GM23248 (cell line): ENCODE measurements around the gene CCDC158. TPM values are rescaled to one million over a fixed set of nuclear protein-coding genes. Genes with fewer than 3 reads are reported as not detected.
"Not testable (repeated sequence)": the region's sequence is repeated elsewhere in the genome, so short reads cannot be mapped to it uniquely, and the experiment has no call there.

Experiments
- DNase-seq: peaks from one replicate; pipeline ENCODE4 v3.0.0-alpha.2; 2015
- H2AFZ ChIP-seq: fragments of 200-600 bp; sonication (generic); 2 replicates; pipeline ENCODE4 v1.6.1; 2016; ENCODE audit warnings: antibody characterized with exemption
- H3F3A ChIP-seq: fragments of 200-600 bp; sonication (generic); 2 replicates; pipeline ENCODE4 v1.6.1; 2016; ENCODE audit warnings: mild to moderate bottlenecking, antibody characterized with exemption, mixed run types; ENCODE audit not compliant: insufficient read depth
- H3K27ac ChIP-seq: fragments of 200-600 bp; sonication (generic); 2 replicates; pipeline ENCODE4 v1.5.1; 2016; ENCODE audit warnings: mild to moderate bottlenecking
- H3K27me3 ChIP-seq: fragments of 200-600 bp; sonication (generic); replicated peaks from 2 replicates; pipeline ENCODE4 v1.6.1; 2016; ENCODE audit warnings: mild to moderate bottlenecking; ENCODE audit not compliant: insufficient read depth
- H3K36me3 ChIP-seq: fragments of 200-600 bp; sonication (generic); 2 replicates; pipeline ENCODE4 v1.6.1; 2016; ENCODE audit warnings: low read depth, mild to moderate bottlenecking
- H3K4me1 ChIP-seq: fragments of 200-600 bp; sonication (generic); 2 replicates; pipeline ENCODE4 v1.6.1; 2016; ENCODE audit warnings: mild to moderate bottlenecking; ENCODE audit not compliant: insufficient read depth
- H3K4me2 ChIP-seq: fragments of 200-600 bp; sonication (generic); one replicate; pipeline ENCODE4 v1.6.1; 2016; ENCODE audit warnings: mild to moderate bottlenecking; ENCODE audit not compliant: unreplicated experiment
- H3K4me3 ChIP-seq: fragments of 200-600 bp; sonication (generic); 2 replicates; pipeline ENCODE4 v1.5.1; 2016; ENCODE audit warnings: mild to moderate bottlenecking
- H3K79me2 ChIP-seq: fragments of 200-600 bp; sonication (generic); 2 replicates; pipeline ENCODE4 v1.6.1; 2016; ENCODE audit warnings: mild to moderate bottlenecking; ENCODE audit not compliant: insufficient read depth
- H3K9ac ChIP-seq: fragments of 200-600 bp; sonication (generic); 2 replicates; pipeline ENCODE4 v1.6.1; 2016; ENCODE audit warnings: mild to moderate bottlenecking
- H3K9me2 ChIP-seq: fragments of 200-600 bp; sonication (generic); 2 replicates; pipeline ENCODE4 v1.6.1; 2016; ENCODE audit warnings: mixed run types, mild to moderate bottlenecking, moderate library complexity; ENCODE audit not compliant: insufficient read depth
- H3K9me3 ChIP-seq: fragments of 200-600 bp; sonication (generic); one replicate; pipeline ENCODE4 v1.6.1; 2017; ENCODE audit warnings: low read depth
- H4K20me1 ChIP-seq: fragments of 200-600 bp; sonication (generic); 2 replicates; pipeline ENCODE4 v1.6.0; 2016; ENCODE audit not compliant: insufficient read depth
- EZH2 ChIP-seq: fragments of 200-600 bp; sonication (generic); IDR thresholded peaks from 2 replicates; pipeline ENCODE4 v1.6.1; 2018; ENCODE audit warnings: antibody characterized with exemption, mild to moderate bottlenecking; ENCODE audit not compliant: insufficient read depth, poor library complexity, severe bottlenecking
- EZH2phosphoT487 ChIP-seq: fragments of 200-600 bp; sonication (generic); IDR thresholded peaks from 2 replicates; pipeline ENCODE4 v1.6.1; 2018; ENCODE audit warnings: antibody characterized with exemption, moderate library complexity, mild to moderate bottlenecking, low read depth; ENCODE audit not compliant: insufficient read depth
- WGBS, 2 experiments: methylation state at CpG; one replicate each; pipeline ENCODE4 v1.1.6; 2015 to 2017; ENCODE audit warnings: low lambda C conversion rate in 2 of 2, low coverage in 1 of 2; ENCODE audit errors: missing lambda C conversion rate in 2 of 2; 5-methylcytosine and 5-hydroxymethylcytosine counted together
- in situ Hi-C: fragments of 300-500 bp; cut with MboI; formaldehyde crosslinking; loops from 2 replicates; pipeline ENCODE4 v1.15.0; 2020
- polyA plus RNA-seq: library from polyadenylated mRNA; unstranded; fragments of >200 nt; fragmentation: Nextera tagmentation; extraction: Ambion mirVana; gene quantifications from 2 replicates; pipeline ENCODE4 v1.2.1, GENCODE V29; 2016
- total RNA-seq: library from RNA; depleted of rRNA; stranded (reverse); fragments of >200 nt; shearing (Covaris generic); gene quantifications from 2 replicates; pipeline ENCODE4 v1.2.3, GENCODE V29; 2014

The CCDC158 gene
- total and polyA plus RNA-seq, 2 experiments from 2014 or later, result 0.14 TPM; not detected in 1

- Histone ChIP-seq H3K36me3 (no peaks in the 10 kb centered on the region), H3K4me1 (no peaks in the 10 kb centered on the region), H3K4me2 (no peak overlapping the region), H3K9ac (no peak overlapping the region), H3F3A (no peaks in the 10 kb centered on the region), H3K27me3 (no peaks in the 10 kb centered on the region), H3K9me3 (no peaks in the 10 kb centered on the region), H2AFZ (no peak overlapping the region), H3K9me2 (no peaks in the 10 kb centered on the region), H3K27ac (no peak overlapping the region), H3K4me3 (no peak overlapping the region), H3K79me2 (no peaks in the 10 kb centered on the region), H4K20me1 (no peaks in the 10 kb centered on the region)
- WGBS, 2 experiments, result 21 to 32% methylated on average over 3 of the region's 3 CpGs
- TF ChIP-seq EZH2phosphoT487, result no peak
- no peak for TF ChIP-seq EZH2
- peak; percentile 59 for DNase-seq
- in situ Hi-C loops, result no loop called here
Measured at GRCh38 chr4:76365636-76366035, 55.3 kb downstream of the CCDC158 start.

DNA sequence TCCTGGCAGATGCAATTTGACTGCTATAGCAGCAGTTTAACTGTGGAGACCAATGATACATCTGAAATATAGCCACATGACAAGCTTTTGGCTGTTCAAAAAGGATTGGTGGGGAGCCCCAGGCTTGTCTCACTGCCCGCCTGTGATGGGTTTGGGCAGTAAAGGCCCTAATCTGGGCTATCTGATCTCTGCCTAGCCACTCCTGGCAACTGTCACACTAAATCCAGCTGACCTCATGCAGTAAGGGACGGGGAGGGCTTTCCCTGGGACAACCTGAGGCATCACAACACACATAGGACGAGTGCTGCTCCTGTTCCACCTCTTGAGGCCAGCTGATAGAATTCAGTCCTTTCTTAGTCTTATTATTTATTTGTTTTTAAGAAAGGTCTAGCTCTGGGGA, 56.2 kb downstream of the CCDC158 start:
- no peaks in the 10 kb centered on the region for H3K27me3 ChIP-seq
- in situ Hi-C loops, result no loop called here
- no peaks in the 10 kb centered on the region for H3K36me3 ChIP-seq
- no peaks in the 10 kb centered on the region for H4K20me1 ChIP-seq
- WGBS, 2 experiments, result 61 to 63% methylated on average over 3 of the region's 3 CpGs
- H3K4me3 ChIP-seq, result no peak overlapping the region
- no peak for TF ChIP-seq EZH2phosphoT487
- no peak for TF ChIP-seq EZH2
- H3K9ac ChIP-seq, result no peak overlapping the region
- no peak for DNase-seq
- H3K9me3 ChIP-seq, result no peaks in the 10 kb centered on the region
- H3K4me1 ChIP-seq, result no peaks in the 10 kb centered on the region
- H3K79me2 ChIP-seq, result no peaks in the 10 kb centered on the region
- no peak overlapping the region for H3K27ac ChIP-seq
- no peaks in the 10 kb centered on the region for H3F3A ChIP-seq
- no peak overlapping the region for H2AFZ ChIP-seq
- no peak overlapping the region for H3K4me2 ChIP-seq
- no peaks in the 10 kb centered on the region for H3K9me2 ChIP-seq

GRCh38 chr4:76363556-76364290, 57.2 kb downstream of the CCDC158 start:
- Histone ChIP-seq H3K9me3 (no peaks in the 10 kb centered on the region), H4K20me1 (no peaks in the 10 kb centered on the region), H3K4me3 (no peak overlapping the region), H3K79me2 (no peaks in the 10 kb centered on the region), H3K27ac (no peak overlapping the region), H3K36me3 (no peaks in the 10 kb centered on the region), H2AFZ (no peak overlapping the region), H3K9ac (no peak overlapping the region), H3K4me2 (no peak overlapping the region), H3K4me1 (no peaks in the 10 kb centered on the region), H3K27me3 (no peaks in the 10 kb centered on the region; the same call in 1 of the 2 replicates), H3F3A (no peaks in the 10 kb centered on the region), H3K9me2 (no peaks in the 10 kb centered on the region)
- in situ Hi-C loops, result no loop called here
- DNase-seq, result peak; percentile 32
- no peak for TF ChIP-seq EZH2
- 71 to 72% methylated on average over 6 of the region's 6 CpGs for WGBS, 2 experiments

DNA sequence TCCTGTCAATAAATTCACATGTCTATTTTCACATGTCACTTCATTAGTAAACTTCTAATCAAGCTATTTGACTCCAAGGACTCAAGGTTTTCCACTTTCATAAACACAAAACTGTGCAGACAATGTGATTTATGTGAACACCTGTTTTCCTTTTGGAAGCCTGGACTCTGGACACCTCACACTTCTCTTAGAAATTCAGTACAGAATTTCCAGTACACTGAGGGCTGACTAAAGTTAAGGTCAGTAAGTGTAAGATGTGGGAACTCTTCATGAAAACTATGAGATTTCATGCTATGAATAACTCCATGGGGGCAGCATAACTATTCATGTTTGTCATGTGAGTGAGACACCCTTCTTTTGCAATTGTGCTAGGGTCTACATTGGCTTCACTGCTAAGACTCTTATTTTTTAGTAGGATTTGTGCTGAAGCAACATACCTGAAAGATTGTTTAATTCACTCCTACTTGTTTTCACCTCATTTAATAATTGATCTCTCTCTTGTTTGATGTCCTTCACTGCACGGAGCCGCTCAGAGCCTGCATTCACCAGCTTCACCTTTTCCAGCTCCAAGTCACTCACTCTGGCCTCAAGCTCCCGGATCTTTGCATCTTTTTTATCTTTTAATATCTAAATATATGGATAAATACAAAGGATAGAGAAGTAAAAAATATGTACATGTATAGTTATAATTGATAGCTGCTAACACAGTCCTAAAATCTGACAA, 59.1 kb downstream of the CCDC158 start:
- Histone ChIP-seq H3K27me3 (no peaks in the 10 kb centered on the region; the same call in none of the 2 replicates), H3K9me2 (no peaks in the 10 kb centered on the region), H4K20me1 (no peaks in the 10 kb centered on the region), H3K9me3 (no peaks in the 10 kb centered on the region), H3K4me2 (no peak overlapping the region), H3K79me2 (no peaks in the 10 kb centered on the region), H2AFZ (no peak overlapping the region), H3K4me1 (no peaks in the 10 kb centered on the region), H3K27ac (no peak overlapping the region), H3K36me3 (no peaks in the 10 kb centered on the region), H3K4me3 (no peak overlapping the region), H3F3A (no peaks in the 10 kb centered on the region), H3K9ac (no peak overlapping the region)
- TF ChIP-seq EZH2 (no peak), EZH2phosphoT487 (no peak)
- no peak for DNase-seq
- in situ Hi-C loops, result no loop called here
- 83 to 85% methylated on average over 3 of the region's 3 CpGs for WGBS, 2 experiments

DNA sequence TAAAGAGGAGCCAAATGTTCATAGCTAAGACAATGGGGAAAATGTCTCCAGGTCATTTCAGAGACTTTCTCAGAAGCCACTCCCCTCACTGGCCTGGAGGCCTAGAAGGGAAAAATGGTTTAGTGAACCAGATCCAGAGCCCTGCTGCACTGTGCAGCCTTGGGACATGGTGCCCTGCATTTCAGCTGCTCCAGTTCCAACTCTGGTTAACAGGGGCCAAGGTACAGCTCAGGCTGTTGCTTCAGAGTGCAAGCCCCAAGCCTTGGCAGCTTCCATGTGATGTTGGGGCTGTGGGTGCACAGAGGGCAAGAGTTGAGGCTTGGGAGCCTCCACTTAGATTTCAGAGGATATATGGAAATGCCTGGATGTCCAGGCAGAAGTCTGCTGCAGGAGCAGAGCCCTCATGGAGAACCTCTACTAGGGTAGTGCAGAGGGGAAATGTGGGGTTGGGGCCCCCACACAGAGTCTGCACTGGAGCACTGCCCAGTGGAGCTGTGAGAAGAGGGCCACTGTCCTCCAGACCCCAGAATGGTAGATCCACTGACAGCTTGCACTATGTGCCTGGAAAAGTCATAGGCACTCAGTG, 61.0 kb downstream of the CCDC158 start:
- H3K9me2 ChIP-seq, H2AFZ ChIP-seq, H3K4me2 ChIP-seq, H3K4me1 ChIP-seq, H3K27me3 ChIP-seq, H3K79me2 ChIP-seq, H3K9me3 ChIP-seq, in situ Hi-C loops, H3K36me3 ChIP-seq, H3K9ac ChIP-seq, H3K4me3 ChIP-seq, DNase-seq, H4K20me1 ChIP-seq, H3F3A ChIP-seq, H3K27ac ChIP-seq: not testable (repeated sequence)
